HCT116 (cell line): ENCODE measurements around the gene ZGPAT. TPM values are rescaled to one million over a fixed set of nuclear protein-coding genes. Genes with fewer than 3 reads are reported as not detected.

Experiments
- ATAC-seq: fragments of 200-7000 bp; cut with Tn5 transposase; 2 replicates; pipeline ENCODE4 v1.9.1; 2020; ENCODE audit warnings: mild to moderate bottlenecking, moderate library complexity
- BruUV-seq: library from RNA; stranded (reverse); fragments of 400-500 nt; replicated peaks from 2 replicates; lab custom pipeline; 2021; lab: Mats Ljungman, UMichigan
- CTCF ChIA-PET: fragments of 300-600 bp; sonication (Branson Sonifier 250); formaldehyde crosslinking; loops from one replicate; lab custom pipeline; 2021; ENCODE audit warnings: antibody characterized with exemption; lab: Charles Lee
- POLR2A ChIA-PET: fragments of 300-600, 350-600 bp; sonication (Branson Sonifier 250); formaldehyde crosslinking; loops from one replicate; lab custom pipeline; 2021; ENCODE audit warnings: antibody characterized with exemption; lab: Charles Lee
- RAD21 ChIA-PET, 2 experiments: fragments of 300-600 bp; sonication (Branson Sonifier 250); formaldehyde crosslinking; loops; one replicate each; lab custom pipeline; 2023; ENCODE audit warnings: low total read pairs in 2 of 2; ENCODE audit not compliant: uncharacterized antibody in 2 of 2, unreplicated experiment in 2 of 2, low non-redundant PET in 1 of 2; lab: Charles Lee
- DNase-seq: peaks from one replicate; pipeline ENCODE4 v3.0.0-alpha.2; 2010; ENCODE audit warnings: low read depth, low spot score
- H2AFZ ChIP-seq: fragments of 200-600 bp; shearing (Covaris generic), sonication (generic); 2 replicates; pipeline ENCODE4 v1.6.1; 2017; ENCODE audit warnings: low read depth, mixed run types, mixed read lengths, antibody characterized with exemption, low read length; ENCODE audit not compliant: poor library complexity, severe bottlenecking
- H3K27ac ChIP-seq: 2 replicates; pipeline ENCODE4 v1.5.1; 2012; ENCODE audit warnings: low read depth, low read length
- H3K27me3 ChIP-seq: fragments of 200-600 bp; sonication (generic); 2 replicates; pipeline ENCODE4 v1.6.1; 2016; ENCODE audit warnings: mixed run types, low read length, mixed read lengths; ENCODE audit not compliant: insufficient read depth
- H3K36me3 ChIP-seq, 2 experiments: fragments of 200-500 bp in 1 of 2; fragments of 200-600 bp in 1 of 2; sonication (Bioruptor generic) in 1 of 2; sonication (generic) in 1 of 2; 2 replicates each; pipeline versions ENCODE4 v1.5.1 to v1.6.1; 2014 to 2016; ENCODE audit warnings: low read length in 2 of 2, inconsistent platforms in 1 of 2, mixed read lengths in 1 of 2, mixed run types in 1 of 2; ENCODE audit not compliant: insufficient read depth in 2 of 2, control insufficient read depth in 1 of 2
- H3K4me1 ChIP-seq, 2 experiments: fragments of 200-600 bp in 1 of 2; sonication (generic) in 1 of 2; 2 replicates each; pipeline versions ENCODE4 v1.5.1 to v1.6.1; 2012 to 2017; ENCODE audit warnings: low read length in 2 of 2, inconsistent platforms in 1 of 2, mild to moderate bottlenecking in 1 of 2, mixed read lengths in 1 of 2, mixed run types in 1 of 2, moderate library complexity in 1 of 2; ENCODE audit not compliant: insufficient read depth in 2 of 2, control insufficient read depth in 1 of 2
- H3K4me2 ChIP-seq: fragments of 200-600 bp; sonication (generic); 2 replicates; pipeline ENCODE4 v1.6.1; 2017; ENCODE audit warnings: mixed run types, low read length, mixed read lengths
- H3K4me3 ChIP-seq, 2 experiments: fragments of 200-600 bp in 1 of 2; sonication (generic) in 1 of 2; replicated peaks in 1 of 2; 2 replicates each; pipeline ENCODE4 v1.5.1; 2011 to 2016; ENCODE audit warnings: low read length in 2 of 2, control low read depth in 1 of 2, low read depth in 1 of 2, mild to moderate bottlenecking in 1 of 2, mixed read lengths in 1 of 2, mixed run types in 1 of 2
- H3K79me2 ChIP-seq: fragments of 200-600 bp; sonication (generic); 2 replicates; pipeline ENCODE4 v1.6.1; 2017; ENCODE audit warnings: mild to moderate bottlenecking, mixed run types, low read length, moderate library complexity, mixed read lengths; ENCODE audit not compliant: insufficient read depth
- H3K9ac ChIP-seq: fragments of 200-600 bp; sonication (generic); 2 replicates; pipeline ENCODE4 v1.6.1; 2016; ENCODE audit warnings: low read length, mixed read lengths
- H3K9me2 ChIP-seq: fragments of 200-600 bp; sonication (generic), shearing (Covaris generic); 2 replicates; pipeline ENCODE4 v1.6.1; 2017; ENCODE audit warnings: mixed run types, mild to moderate bottlenecking, moderate library complexity; ENCODE audit not compliant: insufficient read depth
- H3K9me3 ChIP-seq, 2 experiments: fragments of 200-500 bp in 1 of 2; fragments of 200-600 bp in 1 of 2; sonication (Bioruptor generic) in 1 of 2; sonication (generic) in 1 of 2; 2 replicates each; pipeline ENCODE4 v1.6.1; 2014 to 2017; ENCODE audit warnings: low read length in 2 of 2, mixed read lengths in 2 of 2, inconsistent platforms in 1 of 2, low read depth in 1 of 2, mild to moderate bottlenecking in 1 of 2, mixed run types in 1 of 2, moderate library complexity in 1 of 2; ENCODE audit not compliant: control insufficient read depth in 1 of 2, insufficient read depth in 1 of 2
- H4K20me1 ChIP-seq: fragments of 200-600 bp; sonication (generic), shearing (Covaris generic); 2 replicates; pipeline ENCODE4 v1.6.1; 2017; ENCODE audit warnings: mixed run types, mild to moderate bottlenecking, moderate library complexity; ENCODE audit not compliant: insufficient read depth
- ATF3 ChIP-seq: IDR thresholded peaks from 2 replicates; pipeline ENCODE4 v1.6.1; 2012
- CEBPB ChIP-seq: IDR thresholded peaks from 2 replicates; pipeline ENCODE4 v1.6.1; 2012; ENCODE audit warnings: low read depth
- CTCF ChIP-seq, 3 experiments: fragments of 200-600 bp in 1 of 3; sonication (generic) in 1 of 3; IDR thresholded peaks in 2 of 3; conservative IDR thresholded peaks in 1 of 3; 2 replicates each; pipeline ENCODE4 v1.5.1; 2012 to 2017; ENCODE audit warnings: low read depth in 2 of 3, low read length in 2 of 3, antibody characterized with exemption in 1 of 3, borderline replicate concordance in 1 of 3, control low read depth in 1 of 3, mild to moderate bottlenecking in 1 of 3, mixed read lengths in 1 of 3, mixed run types in 1 of 3, moderate library complexity in 1 of 3; ENCODE audit not compliant: insufficient read depth in 1 of 3
- EGR1 ChIP-seq: IDR thresholded peaks from 2 replicates; pipeline ENCODE4 v1.6.1; 2012; ENCODE audit warnings: low read depth
- ELF1 ChIP-seq: IDR thresholded peaks from 2 replicates; pipeline ENCODE4 v1.6.1; 2012; ENCODE audit warnings: low read depth, borderline replicate concordance
- EZH2 ChIP-seq: fragments of 200-600 bp; sonication (generic); IDR thresholded peaks from 2 replicates; pipeline ENCODE4 v1.6.1; 2017; ENCODE audit warnings: antibody characterized with exemption, mixed run types
- FOSL1 ChIP-seq: IDR thresholded peaks from 2 replicates; pipeline ENCODE4 v1.6.1; 2012; ENCODE audit warnings: low read depth
- POLR2A ChIP-seq: IDR thresholded peaks from 2 replicates; pipeline ENCODE4 v1.7.0; 2011; ENCODE audit warnings: borderline replicate concordance; ENCODE audit not compliant: insufficient read depth, insufficient read length; ENCODE audit errors: extremely low read depth
- POLR2AphosphoS5 ChIP-seq: IDR thresholded peaks from 2 replicates; pipeline ENCODE4 v1.6.1; 2011; ENCODE audit warnings: mild to moderate bottlenecking, low read depth, low read length, moderate library complexity
- RAD21 ChIP-seq: IDR thresholded peaks from 2 replicates; pipeline ENCODE4 v1.6.1; 2012; ENCODE audit warnings: low read depth, mild to moderate bottlenecking
- REST ChIP-seq: IDR thresholded peaks from 2 replicates; pipeline ENCODE4 v1.6.1; 2012; ENCODE audit warnings: low read depth
- SIN3A ChIP-seq: IDR thresholded peaks from 2 replicates; pipeline ENCODE4 v1.6.1; 2012; ENCODE audit warnings: low read depth
- SP1 ChIP-seq: IDR thresholded peaks from 2 replicates; pipeline ENCODE4 v1.6.1; 2012; ENCODE audit warnings: low read depth
- TCF7L2 ChIP-seq: IDR thresholded peaks from 2 replicates; pipeline ENCODE4 v1.7.0; 2011; ENCODE audit warnings: borderline replicate concordance, inconsistent platforms; ENCODE audit not compliant: insufficient read depth, insufficient read length; ENCODE audit errors: extremely low read depth
- YY1 ChIP-seq: IDR thresholded peaks from 2 replicates; pipeline ENCODE4 v1.6.1; 2011; ENCODE audit warnings: low read length, low read depth, moderate library complexity, mild to moderate bottlenecking; ENCODE audit not compliant: insufficient replicate concordance; ENCODE audit errors: extremely low read depth
- ZBTB33 ChIP-seq: IDR thresholded peaks from 2 replicates; pipeline ENCODE4 v1.6.1; 2011; ENCODE audit warnings: mild to moderate bottlenecking, low read length, moderate library complexity; ENCODE audit not compliant: insufficient replicate concordance; ENCODE audit errors: extremely low read depth
- ZFX ChIP-seq: fragments of 450-650 bp; IDR thresholded peaks from 2 replicates; pipeline ENCODE4 v1.6.1; 2017
- ZNF274 ChIP-seq: fragments of 200-500 bp; sonication (Bioruptor generic); IDR thresholded peaks from 2 replicates; pipeline ENCODE4 v1.6.1; 2014; ENCODE audit warnings: mild to moderate bottlenecking, low read depth, low read length, inconsistent platforms
- intact Hi-C: fragments of 100-400 bp; cut with micrococcal nuclease; formaldehyde crosslinking; loops from 2 replicates; pipeline ENCODE4 v1.10.0; 2022
- total RNA-seq: library from RNA; stranded (reverse); gene quantifications from one replicate; pipeline ENCODE4 v1.2.1, GENCODE V29; 2021; ENCODE audit not compliant: unreplicated experiment

ZGPAT gene
- total RNA-seq, 1 experiment from 2014 or later: 30.6 TPM

- no peak for ATAC-seq
- no peaks in the 10 kb centered on the region for H4K20me1 ChIP-seq
- intact Hi-C loops: no loop called here
- H3K4me3 ChIP-seq: no peak overlapping the region
- no peaks in the 10 kb centered on the region for H3K27me3 ChIP-seq
- no peak for DNase-seq
- BruUV-seq: no TSS peak
- RAD21 ChIA-PET: no interaction called here
- no peaks in the 10 kb centered on the region for H3K9me2 ChIP-seq
- no peak overlapping the region for H3K27ac ChIP-seq
- TF ChIP-seq RAD21 (no peak), SP1 (no peak), EZH2 (no peak), POLR2AphosphoS5 (no peak), SIN3A (no peak), REST (no peak), YY1 (no peak), POLR2A (no peak), EGR1 (no peak), CTCF (IDR thresholded peaks at IDR 0.05 in 2 of 3, conservative IDR thresholded peaks at IDR 0.05 in 1 of 3; ENCODE audit: borderline replicate concordance in 1 of 3, insufficient read depth in 1 of 3, low read depth in 2 of 3, low read length in 2 of 3) (no peak), ATF3 (no peak), ZBTB33 (no peak), TCF7L2 (no peak), FOSL1 (no peak), ZNF274 (no peak), ELF1 (no peak), CEBPB (no peak), ZFX (no peak)
- TF ChIP-seq, all 23 proteins: peak for 0
- Histone ChIP-seq H3K9me3 (no peaks in the 10 kb centered on the region), H3K79me2 (no peaks in the 10 kb centered on the region), H3K9ac (no peak overlapping the region), H3K4me2 (no peak overlapping the region), H2AFZ (no peak overlapping the region), H3K4me1 (no peaks in the 10 kb centered on the region), H3K36me3 (no peaks in the 10 kb centered on the region)
- ChIA-PET POLR2A (interaction anchor here (0.7 kb wide), 1 partner anchor 76 kb away, joined by 3 read pairs; no protein-coding TSS in a partner anchor), CTCF (no interaction called here)
Observed at GRCh38 chr20:63750807-63751470, 43.1 kb downstream of the ZGPAT start.
